ENCODE data around the gene CFAP100.

Gene CFAP100

DNA sequence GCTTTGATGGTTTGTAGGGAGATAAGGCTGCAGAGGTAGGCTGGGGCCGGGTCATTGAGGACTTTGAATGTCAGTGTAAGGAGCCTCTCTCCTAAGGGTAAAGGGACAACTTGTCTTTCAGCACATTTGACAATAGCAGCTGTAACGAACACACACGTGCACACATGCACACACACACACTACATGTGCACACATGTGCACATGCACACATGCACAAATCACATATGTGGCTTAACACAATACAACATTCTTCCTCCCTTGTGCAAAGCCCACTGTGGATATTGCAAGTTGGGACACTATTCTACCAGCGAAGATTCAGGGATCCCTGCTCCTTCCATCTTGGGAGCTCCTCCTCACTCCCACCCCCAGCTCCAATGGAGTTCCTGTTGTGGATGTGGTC is 1.1 kb upstream of the CFAP100 start:
- Histone ChIP-seq H3K79me2 (ENCODE audit: low read length) (no peaks in the 10 kb centered on the region), H2AFZ (ENCODE audit: low read depth, low read length) (no peak overlapping the region)

DNA sequence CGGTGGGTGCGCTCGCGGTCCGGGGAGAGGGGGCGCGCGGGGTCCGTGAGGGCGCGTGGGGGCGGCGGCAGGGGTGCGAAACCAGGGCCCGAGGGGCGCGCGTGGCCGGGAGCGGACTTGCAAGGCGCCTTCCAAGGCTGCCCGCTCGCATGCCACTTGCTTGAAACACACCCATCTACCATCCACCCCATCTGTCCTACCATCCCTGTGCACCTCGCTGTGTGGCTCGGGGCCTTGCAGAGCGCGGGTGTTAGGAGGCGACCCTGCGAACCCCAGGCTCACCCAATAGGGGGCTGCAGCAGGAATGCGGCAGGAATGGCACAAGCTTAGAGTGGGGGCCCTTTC is 240 bp downstream of the CFAP100 start:
- no peaks in the 10 kb centered on the region for H4K20me1 ChIP-seq (ENCODE audit: insufficient read depth, low read length)

More for the DNA sequence above, 1.1 kb upstream of the CFAP100 start:
- H3K4me3 ChIP-seq (ENCODE audit: low read length), result no peak overlapping the region
- H3K4me1 ChIP-seq (ENCODE audit: low read length), result peaks cover 5% of the 10 kb centered on the region; the same call in 1 of the 2 replicates
- no peak overlapping the region for H3K4me2 ChIP-seq (ENCODE audit: low read length)
- TF ChIP-seq, protein P1, sequence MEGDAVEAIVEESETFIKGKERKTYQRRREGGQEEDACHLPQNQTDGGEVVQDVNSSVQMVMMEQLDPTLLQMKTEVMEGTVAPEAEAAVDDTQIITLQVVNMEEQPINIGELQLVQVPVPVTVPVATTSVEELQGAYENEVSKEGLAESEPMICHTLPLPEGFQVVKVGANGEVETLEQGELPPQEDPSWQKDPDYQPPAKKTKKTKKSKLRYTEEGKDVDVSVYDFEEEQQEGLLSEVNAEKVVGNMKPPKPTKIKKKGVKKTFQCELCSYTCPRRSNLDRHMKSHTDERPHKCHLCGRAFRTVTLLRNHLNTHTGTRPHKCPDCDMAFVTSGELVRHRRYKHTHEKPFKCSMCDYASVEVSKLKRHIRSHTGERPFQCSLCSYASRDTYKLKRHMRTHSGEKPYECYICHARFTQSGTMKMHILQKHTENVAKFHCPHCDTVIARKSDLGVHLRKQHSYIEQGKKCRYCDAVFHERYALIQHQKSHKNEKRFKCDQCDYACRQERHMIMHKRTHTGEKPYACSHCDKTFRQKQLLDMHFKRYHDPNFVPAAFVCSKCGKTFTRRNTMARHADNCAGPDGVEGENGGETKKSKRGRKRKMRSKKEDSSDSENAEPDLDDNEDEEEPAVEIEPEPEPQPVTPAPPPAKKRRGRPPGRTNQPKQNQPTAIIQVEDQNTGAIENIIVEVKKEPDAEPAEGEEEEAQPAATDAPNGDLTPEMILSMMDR (IDR thresholded peaks at IDR 0.05; ENCODE audit: low read depth, low read length), result no peak
- TF ChIP-seq EZH2phosphoT487 (IDR thresholded peaks at IDR 0.05; ENCODE audit: low read depth), result no peak
- H3K9ac ChIP-seq (ENCODE audit: low read length), result no peak overlapping the region
- peaks cover under 1% of the 10 kb centered on the region; the same call in 1 of the 2 replicates for H3K9me3 ChIP-seq (ENCODE audit: insufficient read depth, low read length)
- no peak overlapping the region for H3K27ac ChIP-seq (ENCODE audit: low read length)
- no peaks in the 10 kb centered on the region for H4K20me1 ChIP-seq (ENCODE audit: insufficient read depth, low read length)
- H3K36me3 ChIP-seq (replicated peaks; ENCODE audit: low read depth, low read length), result no peaks in the 10 kb centered on the region
- peaks cover 16% of the 10 kb centered on the region; the same call in 1 of the 2 replicates for H3K27me3 ChIP-seq (ENCODE audit: low read depth, low read length)

DNA sequence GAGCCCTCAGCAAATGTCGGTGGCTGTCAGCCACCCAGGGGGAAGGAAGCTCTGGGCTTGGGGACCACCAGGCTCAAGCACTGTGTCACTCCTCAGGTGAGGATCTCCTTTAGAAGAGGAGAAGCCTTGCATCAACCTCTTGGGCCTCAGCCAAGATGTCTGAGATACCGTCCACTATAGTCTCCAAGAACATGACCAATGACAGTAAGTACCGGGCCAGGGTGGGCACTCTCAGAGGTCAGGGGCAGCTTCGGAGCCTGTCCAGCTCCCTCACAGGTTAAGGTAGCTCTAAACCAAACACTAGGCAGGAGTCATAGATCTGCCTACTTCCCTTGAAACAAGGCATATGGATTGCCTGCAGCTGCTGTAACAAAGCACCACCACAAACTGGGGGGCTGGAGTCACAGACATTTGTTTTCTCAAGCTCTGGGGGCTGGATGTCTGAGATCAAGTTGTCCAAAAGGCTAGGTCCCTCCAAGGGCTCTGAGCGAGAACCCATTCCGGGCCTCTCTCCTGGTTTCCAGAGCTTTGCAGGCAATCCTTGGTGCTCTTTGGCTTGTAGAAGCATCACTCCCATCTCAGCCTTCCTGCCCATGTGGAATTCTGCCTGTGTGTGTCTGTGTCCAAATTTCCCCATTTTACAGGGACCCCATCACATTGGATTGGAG is 1.3 kb downstream of the CFAP100 start:
- Histone ChIP-seq H3K9ac (ENCODE audit: low read length) (no peak overlapping the region), H4K20me1 (ENCODE audit: insufficient read depth, low read length) (no peaks in the 10 kb centered on the region), H3K9me3 (ENCODE audit: insufficient read depth, low read length) (peaks cover 13% of the 10 kb centered on the region; the same call in 1 of the 2 replicates), H3K79me2 (ENCODE audit: low read length) (no peaks in the 10 kb centered on the region), H3K36me3 (replicated peaks; ENCODE audit: low read depth, low read length) (peaks cover 6% of the 10 kb centered on the region), H2AFZ (ENCODE audit: low read depth, low read length) (no peak overlapping the region), H3K4me2 (ENCODE audit: low read length) (no peak overlapping the region), H3K4me1 (ENCODE audit: low read length) (peaks cover 14% of the 10 kb centered on the region), H3K27me3 (ENCODE audit: low read depth, low read length) (peaks cover 16% of the 10 kb centered on the region; the same call in 1 of the 2 replicates), H3K4me3 (ENCODE audit: low read length) (no peak overlapping the region), H3K27ac (ENCODE audit: low read length) (no peak overlapping the region)
- TF ChIP-seq, protein P1 (IDR thresholded peaks at IDR 0.05; ENCODE audit: low read depth, low read length), result no peak
- TF ChIP-seq EZH2phosphoT487 (IDR thresholded peaks at IDR 0.05; ENCODE audit: low read depth), result no peak

More for the DNA sequence above, 240 bp downstream of the CFAP100 start:
- Histone ChIP-seq H3K79me2 (ENCODE audit: low read length) (no peaks in the 10 kb centered on the region), H3K9me3 (ENCODE audit: insufficient read depth, low read length) (peaks cover 12% of the 10 kb centered on the region; the same call in 1 of the 2 replicates), H3K36me3 (replicated peaks; ENCODE audit: low read depth, low read length) (peaks cover 6% of the 10 kb centered on the region), H3K4me3 (ENCODE audit: low read length) (no peak overlapping the region), H3K27me3 (ENCODE audit: low read depth, low read length) (peaks cover 16% of the 10 kb centered on the region; the same call in 1 of the 2 replicates), H2AFZ (ENCODE audit: low read depth, low read length) (no peak overlapping the region), H3K4me2 (ENCODE audit: low read length) (no peak overlapping the region), H3K27ac (ENCODE audit: low read length) (no peak overlapping the region), H3K4me1 (ENCODE audit: low read length) (peaks cover 19% of the 10 kb centered on the region), H3K9ac (ENCODE audit: low read length) (no peak overlapping the region)
- TF ChIP-seq, protein P1 (IDR thresholded peaks at IDR 0.05; ENCODE audit: low read depth, low read length), result no peak
- TF ChIP-seq EZH2phosphoT487 (IDR thresholded peaks at IDR 0.05; ENCODE audit: low read depth), result no peak

GRCh38 chr3:126396536-126396935 is 1.8 kb downstream of the CFAP100 start:
- no peak overlapping the region for H3K27ac ChIP-seq (ENCODE audit: low read length)
- no peak overlapping the region for H3K4me3 ChIP-seq (ENCODE audit: low read length)
- H3K36me3 ChIP-seq (replicated peaks; ENCODE audit: low read depth, low read length), result peaks cover 6% of the 10 kb centered on the region
- peaks cover 14% of the 10 kb centered on the region for H3K4me1 ChIP-seq (ENCODE audit: low read length)
- H3K4me2 ChIP-seq (ENCODE audit: low read length), result no peak overlapping the region
- H3K27me3 ChIP-seq (ENCODE audit: low read depth, low read length), result peaks cover 16% of the 10 kb centered on the region; the same call in 1 of the 2 replicates
- peaks cover 13% of the 10 kb centered on the region; the same call in 1 of the 2 replicates for H3K9me3 ChIP-seq (ENCODE audit: insufficient read depth, low read length)
- TF ChIP-seq, protein P1 (IDR thresholded peaks at IDR 0.05; ENCODE audit: low read depth, low read length), result no peak
- TF ChIP-seq EZH2phosphoT487 (IDR thresholded peaks at IDR 0.05; ENCODE audit: low read depth), result no peak
- H2AFZ ChIP-seq (ENCODE audit: low read depth, low read length), result no peak overlapping the region
- no peaks in the 10 kb centered on the region for H3K79me2 ChIP-seq (ENCODE audit: low read length)
- no peaks in the 10 kb centered on the region for H4K20me1 ChIP-seq (ENCODE audit: insufficient read depth, low read length)
- no peak overlapping the region for H3K9ac ChIP-seq (ENCODE audit: low read length)
